Fibroblast of lung (primary cell): ENCODE data around the gene FRAT2. TPM values are rescaled to one million over a fixed set of nuclear protein-coding genes. Genes with fewer than 3 reads are reported as not detected.

Source experiments
- DNase-seq, 2 donors: peaks; one replicate each; pipeline versions ENCODE4 v3.0.0 to v3.0.0-alpha.2; 2010; ENCODE audit warnings: low read depth in 2 of 2
- H2AFZ ChIP-seq: 2 replicates; pipeline ENCODE4 v1.5.1; 2012; ENCODE audit warnings: low read length, control low read depth, inconsistent platforms
- H3K27ac ChIP-seq: 2 replicates; pipeline ENCODE4 v1.5.1; 2011; ENCODE audit warnings: low read length, control low read depth; ENCODE audit not compliant: insufficient read depth
- H3K27me3 ChIP-seq: 2 replicates; pipeline ENCODE4 v1.5.1; 2011; ENCODE audit warnings: mild to moderate bottlenecking, low read length; ENCODE audit not compliant: control insufficient read depth, insufficient read depth
- H3K36me3 ChIP-seq: 2 replicates; pipeline ENCODE4 v1.5.1; 2011; ENCODE audit warnings: low read length; ENCODE audit not compliant: control insufficient read depth, insufficient read depth
- H3K4me1 ChIP-seq: 2 replicates; pipeline ENCODE4 v1.5.1; 2011; ENCODE audit warnings: low read length; ENCODE audit not compliant: control insufficient read depth, insufficient read depth; ENCODE audit errors: extremely low read depth
- H3K4me2 ChIP-seq: 2 replicates; pipeline ENCODE4 v1.5.1; 2011; ENCODE audit warnings: low read length, control low read depth; ENCODE audit not compliant: insufficient read depth; ENCODE audit errors: extremely low read depth
- H3K4me3 ChIP-seq, 4 experiments: fragments of 200-600 bp in 1 of 4; sonication (generic) in 1 of 4; replicated peaks in 1 of 4; 2 replicates each; pipeline ENCODE4 v1.5.1; 2011 to 2016; ENCODE audit warnings: low read length in 4 of 4, low read depth in 3 of 4, mild to moderate bottlenecking in 3 of 4, control low read depth in 2 of 4, inconsistent platforms in 1 of 4, mixed read lengths in 1 of 4; ENCODE audit not compliant: insufficient read depth in 1 of 4; ENCODE audit errors: control extremely low read depth in 1 of 4
- H3K79me2 ChIP-seq: 2 replicates; pipeline ENCODE4 v1.5.1; 2012; ENCODE audit warnings: mild to moderate bottlenecking, low read length, inconsistent platforms; ENCODE audit not compliant: control insufficient read depth, insufficient read depth
- H3K9ac ChIP-seq: 2 replicates; pipeline ENCODE4 v1.5.1; 2011; ENCODE audit warnings: mild to moderate bottlenecking, low read length, control low read depth; ENCODE audit not compliant: insufficient read depth
- H3K9me3 ChIP-seq: 2 replicates; pipeline ENCODE4 v1.5.1; 2012; ENCODE audit warnings: low read depth, low read length; ENCODE audit not compliant: control insufficient read depth, insufficient read depth
- H4K20me1 ChIP-seq: 2 replicates; pipeline ENCODE4 v1.5.1; 2011; ENCODE audit warnings: low read length; ENCODE audit not compliant: control insufficient read depth, insufficient read depth; ENCODE audit errors: extremely low read depth
- EZH2 ChIP-seq: IDR thresholded peaks from 2 replicates; pipeline ENCODE4 v1.5.1; 2012; ENCODE audit warnings: low read length, control low read depth, mild to moderate bottlenecking; ENCODE audit errors: missing control alignments
- polyA plus RNA-seq, 2 donors: library from polyadenylated mRNA; depleted of rRNA in 1 of 2; stranded (reverse) in 1 of 2; unstranded in 1 of 2; fragments of >200 nt; gene quantifications; 2 replicates each; pipeline ENCODE4 v1.2.1, GENCODE V29; 2011 to 2012; ENCODE audit warnings: missing spikeins in 1 of 2
- total RNA-seq: library from RNA; depleted of rRNA; stranded (reverse); fragments of >200 nt; gene quantifications from 2 replicates; pipeline ENCODE4 v1.2.1, GENCODE V29; 2014
- TF ChIP-seq, protein P1 (sequence below), 2 donors: IDR thresholded peaks in 1 of 2; conservative IDR thresholded peaks in 1 of 2; 1 replicate in 1 of 2; 2 replicates in 1 of 2; pipeline ENCODE4 v1.5.1; 2011 to 2012; ENCODE audit warnings: low read length in 2 of 2, control low read depth in 1 of 2, inconsistent platforms in 1 of 2, low read depth in 1 of 2, mild to moderate bottlenecking in 1 of 2

FRAT2 gene
- total and polyA plus RNA-seq, 2 donors (not counting 1 experiment from before 2014, with no cell fraction given) = 2.0 to 5.3 TPM

DNA sequence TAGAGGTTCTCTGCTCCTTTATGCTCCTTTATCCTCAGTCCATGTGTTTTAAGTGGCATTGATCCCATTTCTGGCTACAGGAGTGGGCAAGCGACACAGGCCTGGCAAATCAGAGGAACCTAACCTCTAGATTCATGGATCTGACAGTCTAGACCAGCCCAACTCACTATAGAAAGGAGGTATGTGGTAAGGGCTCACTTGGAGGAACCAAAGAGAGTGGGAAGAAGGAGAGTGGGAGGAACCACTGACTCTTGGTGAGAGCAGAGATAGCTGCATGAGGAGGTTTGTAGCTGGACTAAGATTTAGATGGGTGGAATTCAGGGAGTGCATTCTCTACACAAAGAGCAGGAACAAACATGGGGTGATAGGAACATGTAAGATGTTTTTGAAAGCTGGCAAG is 27.1 kb downstream of the FRAT2 start:
- Histone ChIP-seq H3K79me2 (no peaks in the 10 kb centered on the region), H3K4me3 (no peak overlapping the region), H3K9ac (no peak overlapping the region), H3K4me1 (no peaks in the 10 kb centered on the region), H3K9me3 (no peaks in the 10 kb centered on the region), H3K36me3 (no peaks in the 10 kb centered on the region), H2AFZ (no peak overlapping the region), H3K27me3 (peaks cover 3% of the 10 kb centered on the region), H3K4me2 (no peak overlapping the region), H3K27ac (no peak overlapping the region), H4K20me1 (no peaks in the 10 kb centered on the region)
- DNase-seq = no peak
- TF ChIP-seq EZH2 = no peak
- TF ChIP-seq, protein P1, sequence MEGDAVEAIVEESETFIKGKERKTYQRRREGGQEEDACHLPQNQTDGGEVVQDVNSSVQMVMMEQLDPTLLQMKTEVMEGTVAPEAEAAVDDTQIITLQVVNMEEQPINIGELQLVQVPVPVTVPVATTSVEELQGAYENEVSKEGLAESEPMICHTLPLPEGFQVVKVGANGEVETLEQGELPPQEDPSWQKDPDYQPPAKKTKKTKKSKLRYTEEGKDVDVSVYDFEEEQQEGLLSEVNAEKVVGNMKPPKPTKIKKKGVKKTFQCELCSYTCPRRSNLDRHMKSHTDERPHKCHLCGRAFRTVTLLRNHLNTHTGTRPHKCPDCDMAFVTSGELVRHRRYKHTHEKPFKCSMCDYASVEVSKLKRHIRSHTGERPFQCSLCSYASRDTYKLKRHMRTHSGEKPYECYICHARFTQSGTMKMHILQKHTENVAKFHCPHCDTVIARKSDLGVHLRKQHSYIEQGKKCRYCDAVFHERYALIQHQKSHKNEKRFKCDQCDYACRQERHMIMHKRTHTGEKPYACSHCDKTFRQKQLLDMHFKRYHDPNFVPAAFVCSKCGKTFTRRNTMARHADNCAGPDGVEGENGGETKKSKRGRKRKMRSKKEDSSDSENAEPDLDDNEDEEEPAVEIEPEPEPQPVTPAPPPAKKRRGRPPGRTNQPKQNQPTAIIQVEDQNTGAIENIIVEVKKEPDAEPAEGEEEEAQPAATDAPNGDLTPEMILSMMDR (conservative IDR thresholded peaks at IDR 0.05 in 1 of 2, IDR thresholded peaks at IDR 0.05 in 1 of 2; ENCODE audit: low read depth in 1 of 2, low read length in 2 of 2) = no peak

- Histone ChIP-seq H3K27ac (no peak overlapping the region), H3K4me1 (no peaks in the 10 kb centered on the region), H3K79me2 (no peaks in the 10 kb centered on the region), H3K9me3 (no peaks in the 10 kb centered on the region), H3K4me2 (no peak overlapping the region), H3K4me3 (no peak overlapping the region), H2AFZ (no peak overlapping the region), H4K20me1 (no peaks in the 10 kb centered on the region), H3K36me3 (no peaks in the 10 kb centered on the region), H3K27me3 (no peaks in the 10 kb centered on the region), H3K9ac (no peak overlapping the region)
- DNase-seq = no peak
- TF ChIP-seq, protein P1 (conservative IDR thresholded peaks at IDR 0.05 in 1 of 2, IDR thresholded peaks at IDR 0.05 in 1 of 2; ENCODE audit: low read depth in 1 of 2, low read length in 2 of 2) = no peak
- TF ChIP-seq EZH2 = no peak
Measured at GRCh38 chr10:97302088-97302791, 32.3 kb downstream of the FRAT2 start.

DNA sequence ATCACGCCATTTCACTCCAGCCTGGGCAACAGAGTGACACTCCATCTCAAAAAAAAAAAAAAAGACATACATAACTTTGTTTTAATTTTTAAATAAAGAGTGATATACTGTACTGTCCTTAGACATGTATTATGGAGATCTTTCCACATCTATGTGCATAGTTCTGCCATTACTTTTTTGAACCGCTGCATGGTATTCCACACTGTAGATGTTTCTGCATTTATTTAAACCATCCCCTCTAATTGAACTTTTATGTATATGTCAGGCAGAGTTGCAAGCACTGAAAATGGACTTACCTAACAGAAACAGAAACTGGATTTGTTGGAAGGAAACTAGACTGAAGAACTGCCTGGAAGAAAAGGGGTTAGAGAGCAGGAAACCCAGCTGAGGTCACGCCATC is 33.5 kb downstream of the FRAT2 start:
- Histone ChIP-seq H4K20me1 (no peaks in the 10 kb centered on the region), H3K27ac (no peak overlapping the region), H2AFZ (no peak overlapping the region), H3K9ac (no peak overlapping the region), H3K4me3 (no peak overlapping the region), H3K79me2 (no peaks in the 10 kb centered on the region), H3K4me2 (no peak overlapping the region), H3K36me3 (no peaks in the 10 kb centered on the region), H3K27me3 (no peaks in the 10 kb centered on the region), H3K9me3 (no peaks in the 10 kb centered on the region), H3K4me1 (no peaks in the 10 kb centered on the region)
- no peak for DNase-seq
- TF ChIP-seq, protein P1 (conservative IDR thresholded peaks at IDR 0.05 in 1 of 2, IDR thresholded peaks at IDR 0.05 in 1 of 2; ENCODE audit: low read depth in 1 of 2, low read length in 2 of 2) = no peak
- TF ChIP-seq EZH2 = no peak
